Measurements from ENCODE around the gene CHN1. TPM values are rescaled to one million over a fixed set of nuclear protein-coding genes. Genes with fewer than 3 reads are reported as not detected.

Gene CHN1
- total RNA-seq, 2 experiments from 2014 or later: 3.8 to 6.2 TPM

DNA sequence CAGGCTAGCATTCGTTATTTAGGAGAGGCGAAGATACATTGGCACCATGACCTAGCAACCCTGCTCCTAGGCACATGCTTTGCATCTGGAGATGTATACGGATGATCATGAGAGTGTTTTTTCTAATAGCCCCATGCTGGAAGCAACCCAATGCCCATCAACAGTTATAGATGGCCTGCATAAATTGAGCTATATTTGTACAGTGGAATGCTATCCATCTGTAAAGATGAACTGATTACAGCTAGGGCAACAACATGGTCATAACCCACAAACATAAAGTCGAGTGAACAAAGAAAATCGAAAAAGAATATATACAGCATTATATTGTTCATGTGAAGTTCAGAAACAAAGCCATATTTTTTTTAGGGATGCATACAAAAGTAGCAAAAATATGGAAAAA lies 220.3 kb downstream of the CHN1 start:
- no peak for DNase-seq
- Mint-ChIP-seq H3K4me1 (ENCODE audit: low read depth) (peaks cover 24% of the 10 kb centered on the region), H3K4me3 (no peak overlapping the region), H3K27me3 (no peaks in the 10 kb centered on the region), H3K9me3 (no peaks in the 10 kb centered on the region), H3K27ac (no peak overlapping the region), H3K36me3 (no peaks in the 10 kb centered on the region)
- intact Hi-C loops (cut with micrococcal nuclease): no loop called here
- ChIA-PET CTCF (interaction anchor here (0.6 to 1.1 kb wide), 2 partner anchors 10 to 14 kb away, joined by 3 read pairs; no protein-coding TSS in a partner anchor), POLR2A (no interaction called here)

DNA sequence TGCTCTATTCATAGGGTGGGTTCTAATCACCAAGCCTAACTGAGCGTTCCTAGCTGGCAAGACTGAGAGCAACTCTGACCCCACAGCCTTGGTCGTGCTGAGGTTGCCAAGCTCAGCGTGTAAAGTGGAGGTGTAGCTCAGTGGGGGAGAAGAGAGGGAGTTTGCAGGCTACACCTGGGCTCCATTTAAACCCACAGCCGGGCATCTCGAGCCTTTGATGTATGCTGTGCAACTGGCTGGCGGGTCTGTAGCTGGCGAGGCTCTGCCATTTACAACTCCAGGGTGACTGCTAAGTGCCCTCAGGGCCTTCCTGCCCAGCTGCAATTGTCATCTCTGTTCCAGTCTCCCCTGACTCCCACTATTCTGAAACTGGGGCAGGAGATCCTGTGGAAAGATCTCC lies 220.9 kb downstream of the CHN1 start:
- H3K27me3 Mint-ChIP-seq: no peaks in the 10 kb centered on the region
- H3K4me1 Mint-ChIP-seq (ENCODE audit: low read depth): peaks cover 27% of the 10 kb centered on the region
- no peak for DNase-seq
- ChIA-PET CTCF (interaction anchor here (0.6 to 1.1 kb wide), 2 partner anchors 11 to 13 kb away, joined by 3 read pairs; no protein-coding TSS in a partner anchor), POLR2A (no interaction called here)
- H3K36me3 Mint-ChIP-seq: no peaks in the 10 kb centered on the region
- H3K27ac Mint-ChIP-seq: no peak overlapping the region
- intact Hi-C loops (cut with micrococcal nuclease): no loop called here
- H3K9me3 Mint-ChIP-seq: no peaks in the 10 kb centered on the region
- H3K4me3 Mint-ChIP-seq: no peak overlapping the region

DNA sequence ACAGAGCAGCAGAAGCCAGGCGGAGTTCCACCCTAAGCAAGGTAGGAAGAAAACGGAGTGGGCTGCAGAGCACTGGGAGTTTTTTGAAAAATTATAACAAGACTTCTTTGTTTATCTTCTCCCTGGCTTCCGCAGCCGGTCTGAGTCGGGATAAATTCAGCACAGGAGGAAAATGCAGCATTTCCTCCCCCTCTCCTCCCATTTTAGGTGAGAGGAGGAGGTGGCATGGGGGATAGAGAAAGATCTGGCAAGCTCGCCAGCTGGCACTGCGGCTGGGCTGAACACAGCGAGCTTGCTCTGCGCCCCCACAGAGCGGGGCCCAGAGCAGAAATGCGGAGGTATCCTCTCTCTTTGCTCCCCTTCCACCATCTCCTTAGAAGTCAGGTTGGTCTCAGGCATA lies 223.2 kb downstream of the CHN1 start:
- POLR2A ChIA-PET: no interaction called here
- H3K4me3 Mint-ChIP-seq: no peak overlapping the region
- no peaks in the 10 kb centered on the region for H3K36me3 Mint-ChIP-seq
- H3K27me3 Mint-ChIP-seq: no peaks in the 10 kb centered on the region
- CTCF ChIA-PET: interaction anchor here (1.3 kb wide), 1 partner anchor 33 kb away, joined by 3 read pairs; no protein-coding TSS in a partner anchor
- intact Hi-C loops (cut with micrococcal nuclease): no loop called here
- no peaks in the 10 kb centered on the region for H3K9me3 Mint-ChIP-seq
- no peak overlapping the region for H3K27ac Mint-ChIP-seq
- H3K4me1 Mint-ChIP-seq (ENCODE audit: low read depth): peaks cover 33% of the 10 kb centered on the region
- DNase-seq: no peak

DNA sequence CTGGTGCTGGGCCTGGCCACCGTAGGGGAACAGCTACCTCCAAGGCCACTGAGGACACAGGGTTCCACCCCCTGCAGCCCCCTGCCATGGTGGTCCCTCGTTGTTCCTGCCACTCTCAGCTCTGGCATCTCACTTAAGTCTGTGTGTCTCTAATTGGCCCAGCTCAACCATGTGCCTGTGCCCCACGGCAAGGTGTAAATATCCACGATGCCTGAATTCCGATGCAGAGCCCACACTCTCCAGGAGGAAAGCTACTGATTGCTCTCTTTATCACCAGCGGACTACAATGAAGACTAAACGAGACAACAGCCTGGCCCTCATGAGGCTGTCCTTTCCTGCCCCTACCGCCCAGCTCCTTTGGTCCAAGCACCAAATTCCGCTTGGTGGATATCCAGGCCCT lies 223.9 kb downstream of the CHN1 start:
- Mint-ChIP-seq H3K9me3 (no peaks in the 10 kb centered on the region), H3K4me3 (no peak overlapping the region), H3K27ac (no peak overlapping the region), H3K27me3 (no peaks in the 10 kb centered on the region), H3K36me3 (no peaks in the 10 kb centered on the region), H3K4me1 (ENCODE audit: low read depth) (peaks cover 36% of the 10 kb centered on the region)
- ChIA-PET CTCF (interaction anchor here (0.5 to 1.3 kb wide), 2 partner anchors 10 to 32 kb away, joined by 3 read pairs; no protein-coding TSS in a partner anchor), POLR2A (no interaction called here)
- no peak for DNase-seq
- intact Hi-C loops (cut with micrococcal nuclease): no loop called here

DNA sequence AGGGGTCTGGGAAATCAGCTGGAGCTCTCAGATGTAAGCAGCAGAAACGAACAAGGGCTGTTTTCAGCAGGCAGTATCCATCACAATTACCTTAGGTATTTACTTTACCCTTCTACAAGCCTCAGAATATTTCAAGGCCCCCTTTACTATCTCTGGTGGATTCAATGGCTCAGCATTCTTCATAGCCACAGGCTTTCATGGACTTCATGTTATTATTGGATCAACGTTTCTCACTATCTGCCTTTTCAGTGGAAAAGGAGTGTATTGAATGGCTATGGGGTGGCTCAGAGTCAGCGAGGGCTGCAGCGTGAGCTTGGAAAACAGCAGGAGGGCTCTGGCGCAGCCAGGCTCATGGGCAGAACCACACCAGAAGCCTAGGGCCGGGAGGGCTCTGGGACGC lies 224.3 kb downstream of the CHN1 start:
- ChIA-PET POLR2A (no interaction called here), CTCF (no interaction called here)
- Mint-ChIP-seq H3K27me3 (no peaks in the 10 kb centered on the region), H3K9me3 (no peaks in the 10 kb centered on the region), H3K4me3 (no peak overlapping the region), H3K4me1 (ENCODE audit: low read depth) (peaks cover 41% of the 10 kb centered on the region), H3K36me3 (no peaks in the 10 kb centered on the region), H3K27ac (no peak overlapping the region)
- no peak for DNase-seq
- intact Hi-C loops (cut with micrococcal nuclease): loop anchor here (1.0 kb wide), 1 partner anchor 7 kb away; no protein-coding TSS in a partner anchor

DNA sequence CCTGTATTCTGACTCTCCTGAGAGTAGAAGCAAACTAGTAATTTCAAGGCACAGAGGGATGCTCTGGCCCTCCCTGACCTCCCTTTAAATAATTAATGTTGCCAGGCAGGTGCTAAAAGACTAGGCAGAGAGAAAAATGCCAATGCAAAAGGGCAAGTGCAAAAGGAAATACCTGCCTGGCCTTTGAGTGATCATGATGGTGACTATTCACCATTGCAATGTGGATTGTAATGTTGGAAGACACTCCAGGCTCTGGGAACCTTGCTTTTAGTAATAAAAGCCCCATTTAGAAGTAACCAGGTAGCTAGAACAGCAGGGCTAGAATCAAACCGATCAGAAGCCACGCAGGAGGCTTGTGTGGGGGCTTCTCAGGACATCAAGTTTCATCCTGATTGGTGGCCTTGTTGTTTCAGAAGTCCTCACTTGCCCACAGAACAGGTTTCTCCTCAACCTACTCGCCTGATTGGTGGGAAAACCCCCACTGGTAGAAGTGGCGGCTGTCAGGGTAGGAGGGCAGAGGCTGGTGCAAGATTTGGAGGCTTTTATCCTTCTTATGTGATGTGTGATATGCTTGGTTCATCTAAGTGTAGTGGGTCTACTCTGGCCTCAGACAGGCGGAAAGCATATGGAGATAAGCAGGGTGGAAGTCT lies 224.9 kb downstream of the CHN1 start:
- Mint-ChIP-seq H3K9me3 (no peaks in the 10 kb centered on the region), H3K4me3 (no peak overlapping the region), H3K4me1 (ENCODE audit: low read depth) (peaks cover 42% of the 10 kb centered on the region), H3K27ac (no peak overlapping the region), H3K36me3 (no peaks in the 10 kb centered on the region), H3K27me3 (no peaks in the 10 kb centered on the region)
- ChIA-PET CTCF (no interaction called here), POLR2A (no interaction called here)
- intact Hi-C loops (cut with micrococcal nuclease): loop anchor here (1.0 kb wide), 1 partner anchor 8 kb away; no protein-coding TSS in a partner anchor
- DNase-seq: no peak

DNA sequence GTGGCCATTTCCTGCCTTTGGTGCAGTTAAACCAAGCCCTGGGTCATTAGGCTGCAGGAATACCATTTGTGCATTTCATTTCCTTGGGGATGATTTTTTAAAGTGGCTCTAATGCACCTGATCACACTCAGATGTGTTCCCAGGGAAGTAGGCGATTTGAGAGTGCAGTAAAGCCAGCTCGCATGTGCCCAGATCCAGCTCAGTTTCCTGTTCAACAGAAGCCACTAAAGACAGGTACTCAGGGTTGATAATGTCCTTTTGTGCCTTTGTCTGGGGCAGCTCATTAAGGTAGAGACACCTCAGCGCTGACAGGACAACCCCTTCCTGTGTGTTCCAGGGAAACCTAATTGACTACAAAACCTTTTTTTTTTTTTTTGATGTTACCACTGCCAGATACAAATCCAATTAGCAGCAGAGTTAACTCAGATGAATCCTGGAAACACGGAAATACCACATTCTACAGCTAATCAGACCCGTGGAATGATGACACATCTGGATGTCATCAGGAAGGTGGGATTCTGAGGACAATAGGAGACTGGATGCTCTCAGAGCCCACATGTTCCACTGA lies 225.7 kb downstream of the CHN1 start:
- CTCF ChIA-PET: interaction anchor here (0.6 to 3.4 kb wide), 4 partner anchors 8 to 190 kb away, joined by 3 to 12 read pairs (median 6); no protein-coding TSS in a partner anchor
- DNase-seq: no peak
- Mint-ChIP-seq H3K27ac (peak overlapping the region; percentile 79), H3K4me3 (no peak overlapping the region), H3K36me3 (no peaks in the 10 kb centered on the region), H3K27me3 (no peaks in the 10 kb centered on the region), H3K4me1 (ENCODE audit: low read depth) (peaks cover 42% of the 10 kb centered on the region), H3K9me3 (no peaks in the 10 kb centered on the region)
- POLR2A ChIA-PET: no interaction called here
- intact Hi-C loops (cut with micrococcal nuclease): loop anchor here (2.0 to 5.0 kb wide), 3 partner anchors 58 to 389 kb away; partner anchors contain the start of gene ATF2

DNA sequence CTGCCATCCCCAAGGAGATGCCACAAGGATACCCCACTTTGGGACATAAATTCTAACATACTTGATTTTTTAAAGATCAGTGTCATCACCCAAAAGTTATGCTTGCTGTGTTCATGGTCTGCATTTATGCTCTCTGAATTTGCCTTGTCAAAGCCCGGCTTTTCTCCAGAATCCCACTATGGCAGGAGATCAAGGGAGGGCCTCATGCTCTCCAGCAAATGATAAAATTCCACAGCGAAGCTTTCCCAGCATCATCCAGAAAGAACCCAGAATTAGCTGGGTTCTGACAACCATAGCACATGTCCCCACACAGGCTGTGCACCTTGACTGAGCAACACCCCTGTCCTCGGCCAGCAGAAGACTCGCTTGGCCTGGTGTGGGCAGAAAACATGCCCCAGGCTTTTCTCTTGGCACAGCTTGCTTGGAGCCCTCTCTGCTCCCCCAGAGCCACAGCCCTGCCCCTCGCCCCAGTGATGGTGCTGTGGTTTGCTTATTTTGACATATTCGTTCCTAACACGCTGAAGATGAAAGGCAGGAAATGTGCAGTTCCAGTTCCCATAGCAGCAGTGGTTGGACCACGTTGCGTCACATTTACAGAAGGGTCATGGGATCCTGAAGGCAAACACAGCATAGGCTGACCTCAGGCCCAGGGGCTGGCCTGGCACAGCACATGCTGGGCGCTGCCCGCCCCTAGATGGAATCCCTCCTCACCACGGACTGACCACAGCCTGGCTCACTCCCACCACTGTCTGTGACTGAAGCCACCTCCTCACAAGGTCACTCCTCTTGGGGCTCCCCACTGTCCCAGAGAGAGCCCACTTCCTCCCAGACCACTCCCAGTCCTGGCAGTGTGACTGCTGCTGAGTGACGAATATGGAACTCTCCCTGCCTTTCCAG lies 226.8 kb downstream of the CHN1 start:
- H3K27ac Mint-ChIP-seq: peak overlapping the region; percentile 79
- ChIA-PET CTCF (interaction anchor here (0.7 to 3.4 kb wide), 3 partner anchors 29 to 236 kb away, joined by 3 to 12 read pairs (median 3); no protein-coding TSS in a partner anchor), POLR2A (no interaction called here)
- peaks cover 42% of the 10 kb centered on the region for H3K4me1 Mint-ChIP-seq (ENCODE audit: low read depth)
- H3K9me3 Mint-ChIP-seq: no peaks in the 10 kb centered on the region
- no peaks in the 10 kb centered on the region for H3K27me3 Mint-ChIP-seq
- intact Hi-C loops (cut with micrococcal nuclease): loop anchor here (1.0 to 5.0 kb wide), 5 partner anchors 17 to 390 kb away; partner anchors contain the start of gene ATF2
- no peaks in the 10 kb centered on the region for H3K36me3 Mint-ChIP-seq
- peak overlapping the region; percentile 17 for H3K4me3 Mint-ChIP-seq
- DNase-seq: peak; percentile 91

DNA sequence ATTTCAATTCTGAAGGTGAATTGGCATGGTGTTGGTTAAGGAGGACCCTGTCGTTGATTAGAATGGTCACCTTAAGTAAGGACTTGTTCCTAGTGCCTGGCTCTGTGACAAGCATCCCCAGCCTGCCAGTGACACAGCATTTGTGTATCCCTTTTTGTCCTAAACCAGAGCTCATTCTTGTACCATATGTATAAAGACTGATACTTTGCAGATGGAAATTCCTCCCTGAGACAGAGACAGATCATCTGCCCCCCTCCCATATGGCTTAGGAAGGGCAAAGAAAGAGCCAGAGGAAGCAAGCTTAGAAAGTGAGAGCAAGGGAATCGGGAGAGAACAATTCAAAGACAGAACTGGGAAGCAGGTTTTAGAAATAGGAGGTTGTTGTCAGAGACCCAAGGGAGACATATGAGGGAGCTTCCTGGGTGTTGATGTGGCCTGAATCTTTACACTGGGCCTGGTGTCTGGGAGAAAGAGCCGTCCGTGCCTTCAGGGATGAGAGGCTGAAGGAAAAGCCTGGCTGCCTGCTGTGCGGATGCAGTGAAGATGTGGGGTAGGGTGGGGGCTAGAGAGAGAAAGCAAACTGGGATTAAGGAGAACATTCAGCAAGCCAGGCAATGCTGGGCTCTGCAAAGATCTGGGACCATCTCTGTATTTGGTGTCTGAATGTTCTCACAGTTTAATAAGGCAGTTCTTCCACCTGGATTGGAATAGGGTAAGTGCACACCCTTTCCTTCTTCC lies 227.7 kb downstream of the CHN1 start:
- no peak for DNase-seq
- Mint-ChIP-seq H3K4me3 (no peak overlapping the region), H3K27ac (no peak overlapping the region), H3K27me3 (no peaks in the 10 kb centered on the region), H3K9me3 (no peaks in the 10 kb centered on the region), H3K36me3 (no peaks in the 10 kb centered on the region), H3K4me1 (ENCODE audit: low read depth) (peaks cover 42% of the 10 kb centered on the region)
- POLR2A ChIA-PET: no interaction called here
- intact Hi-C loops (cut with micrococcal nuclease): loop anchor here (1.0 to 5.0 kb wide), 5 partner anchors 18 to 391 kb away; partner anchors contain the start of gene ATF2
- CTCF ChIA-PET: interaction anchor here (0.7 to 3.4 kb wide), 3 partner anchors 28 to 235 kb away, joined by 3 to 12 read pairs (median 3); no protein-coding TSS in a partner anchor

DNA sequence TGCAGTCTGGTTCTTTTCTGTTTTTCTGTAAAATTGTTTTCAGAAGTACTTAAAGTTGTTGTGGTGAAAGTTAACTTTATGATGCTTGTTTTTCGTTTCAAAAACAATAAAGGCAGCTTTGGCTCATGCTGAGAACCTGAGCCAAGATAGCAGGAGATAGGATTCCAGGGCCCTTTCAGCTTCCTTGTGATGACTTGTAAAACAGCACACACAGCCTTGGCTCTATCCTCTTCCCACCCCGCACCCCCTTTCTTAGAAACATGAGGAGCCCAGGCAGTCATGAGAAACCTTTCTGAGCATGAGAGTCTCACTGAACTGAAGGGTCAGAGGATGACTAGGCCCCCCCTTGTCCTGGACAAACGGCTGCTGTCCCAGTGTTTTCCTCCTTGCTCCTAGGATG lies 228.5 kb downstream of the CHN1 start:
- POLR2A ChIA-PET: no interaction called here
- Mint-ChIP-seq H3K4me3 (no peak overlapping the region), H3K4me1 (ENCODE audit: low read depth) (peaks cover 42% of the 10 kb centered on the region), H3K9me3 (no peaks in the 10 kb centered on the region), H3K36me3 (no peaks in the 10 kb centered on the region), H3K27me3 (no peaks in the 10 kb centered on the region), H3K27ac (no peak overlapping the region)
- intact Hi-C loops (cut with micrococcal nuclease): loop anchor here (5.0 kb wide), 2 partner anchors 61 to 126 kb away; no protein-coding TSS in a partner anchor
- CTCF ChIA-PET: interaction anchor here (0.6 to 3.4 kb wide), 3 partner anchors 13 to 222 kb away, joined by 3 to 12 read pairs (median 3); no protein-coding TSS in a partner anchor
- no peak for DNase-seq

DNA sequence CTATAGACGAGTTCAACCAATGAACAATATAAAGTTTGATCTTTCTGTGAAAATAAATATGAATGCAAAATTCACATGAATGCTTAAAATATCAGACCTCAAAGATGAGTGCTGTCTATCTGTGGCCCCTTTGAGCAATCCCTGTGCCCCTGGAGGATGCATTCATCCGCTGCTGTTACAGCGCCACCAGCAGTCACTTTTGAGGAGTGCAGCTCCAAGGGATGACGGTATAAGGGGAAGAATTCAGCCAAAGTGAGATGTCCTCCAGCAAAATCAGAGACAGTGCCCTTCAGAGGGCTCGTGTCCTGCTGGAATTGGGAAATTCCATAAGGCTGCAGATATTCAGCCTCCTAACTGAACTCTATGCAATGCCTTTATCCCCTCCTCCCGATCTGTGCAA lies 229.0 kb downstream of the CHN1 start:
- peak; percentile 37 for DNase-seq
- intact Hi-C loops (cut with micrococcal nuclease): loop anchor here (5.0 kb wide), 2 partner anchors 61 to 126 kb away; no protein-coding TSS in a partner anchor
- Mint-ChIP-seq H3K9me3 (no peaks in the 10 kb centered on the region), H3K4me1 (ENCODE audit: low read depth) (peaks cover 42% of the 10 kb centered on the region), H3K27ac (no peak overlapping the region), H3K27me3 (no peaks in the 10 kb centered on the region), H3K4me3 (no peak overlapping the region), H3K36me3 (no peaks in the 10 kb centered on the region)
- CTCF ChIA-PET: interaction anchor here (1.2 to 5.6 kb wide), 7 partner anchors 11 to 106 kb away, joined by 3 to 58 read pairs (median 6); partner anchors contain the start of gene CHRNA1
- POLR2A ChIA-PET: no interaction called here
